ENCODE results near the gene KRT73. TPM values are rescaled to one million over a fixed set of nuclear protein-coding genes. Genes with fewer than 3 reads are reported as not detected.

KRT73 gene
- not detected for total RNA-seq

GRCh38 chr12:52618216-52618615 is at the start of gene KRT73:
Gene KRT73 (minus strand): TSS chr12:52618559. CDS start chr12:52618524, 35 bp downstream.
- ATAC-seq: no peak
- no peak for DNase-seq (ENCODE audit: low spot score)
- intact Hi-C loops (cut with DNase I): no loop called here

GRCh38 chr12:52667931-52668330 is 49.6 kb upstream of the KRT73 start:
- DNase-seq (ENCODE audit: low spot score) (no peak), ATAC-seq (no peak)
- intact Hi-C loops (cut with DNase I): no loop called here

DNA sequence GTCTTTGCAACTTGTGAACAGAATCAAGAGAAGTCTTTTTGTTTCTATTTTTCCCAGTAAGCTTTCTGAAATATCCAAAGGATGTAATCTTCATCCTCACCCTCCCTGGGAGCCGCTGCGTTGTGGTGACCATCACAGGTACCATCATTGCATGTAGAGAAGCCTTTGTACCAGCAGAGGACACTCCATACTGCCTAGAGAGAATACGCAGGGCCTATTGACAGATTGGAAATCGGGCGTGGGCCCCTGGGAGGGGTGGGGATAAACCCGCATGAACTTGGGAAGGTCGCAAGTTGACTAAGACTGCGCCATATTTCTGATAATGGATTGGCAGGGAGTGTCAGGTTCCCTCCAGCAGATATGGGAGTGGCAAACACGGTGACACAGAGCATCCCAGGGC is 49.1 kb upstream of the KRT73 start:
- intact Hi-C loops (cut with DNase I): no loop called here
- DNase-seq (ENCODE audit: low spot score) (no peak), ATAC-seq (no peak)

DNA sequence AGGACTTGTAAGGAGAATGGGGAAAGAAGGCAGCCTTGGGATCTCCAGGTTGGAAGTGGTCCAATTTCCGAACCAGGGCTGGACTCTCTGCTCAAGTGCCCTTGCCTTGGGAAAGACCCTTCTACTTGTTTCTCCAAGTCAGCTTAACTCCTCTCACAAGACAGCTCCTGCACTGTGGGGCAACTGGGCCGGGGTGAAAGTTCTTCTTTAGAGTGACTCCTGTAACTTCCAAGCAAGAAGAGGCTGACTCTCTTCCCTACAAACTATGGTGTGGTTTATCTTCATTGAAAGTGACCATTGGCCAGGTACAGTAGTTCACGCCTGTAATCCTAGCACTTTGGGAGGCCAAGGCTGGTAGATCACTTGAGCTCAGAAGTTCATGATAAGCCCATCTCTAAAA is 48.1 kb upstream of the KRT73 start:
- intact Hi-C loops (cut with DNase I): no loop called here

GRCh38 chr12:52663420-52663819 is 45.1 kb upstream of the KRT73 start:
- no peak for DNase-seq (ENCODE audit: low spot score)
- ATAC-seq: no peak
- intact Hi-C loops (cut with DNase I): no loop called here

More for the DNA sequence above, 48.1 kb upstream of the KRT73 start:
- DNase-seq (ENCODE audit: low spot score) (no peak), ATAC-seq (no peak)

- no peak for DNase-seq (ENCODE audit: low spot score)
- ATAC-seq: no peak
- intact Hi-C loops (cut with DNase I): no loop called here
Observed at GRCh38 chr12:52662918-52663229, 44.5 kb upstream of the KRT73 start.

- intact Hi-C loops (cut with DNase I): no loop called here
- ATAC-seq (no peak), DNase-seq (ENCODE audit: low spot score) (no peak)
Observed at GRCh38 chr12:52662093-52662917, 43.9 kb upstream of the KRT73 start.

- intact Hi-C loops (cut with DNase I): no loop called here
- DNase-seq (ENCODE audit: low spot score): no peak
- no peak for ATAC-seq
Observed at GRCh38 chr12:52661668-52662067, 43.3 kb upstream of the KRT73 start.

DNA sequence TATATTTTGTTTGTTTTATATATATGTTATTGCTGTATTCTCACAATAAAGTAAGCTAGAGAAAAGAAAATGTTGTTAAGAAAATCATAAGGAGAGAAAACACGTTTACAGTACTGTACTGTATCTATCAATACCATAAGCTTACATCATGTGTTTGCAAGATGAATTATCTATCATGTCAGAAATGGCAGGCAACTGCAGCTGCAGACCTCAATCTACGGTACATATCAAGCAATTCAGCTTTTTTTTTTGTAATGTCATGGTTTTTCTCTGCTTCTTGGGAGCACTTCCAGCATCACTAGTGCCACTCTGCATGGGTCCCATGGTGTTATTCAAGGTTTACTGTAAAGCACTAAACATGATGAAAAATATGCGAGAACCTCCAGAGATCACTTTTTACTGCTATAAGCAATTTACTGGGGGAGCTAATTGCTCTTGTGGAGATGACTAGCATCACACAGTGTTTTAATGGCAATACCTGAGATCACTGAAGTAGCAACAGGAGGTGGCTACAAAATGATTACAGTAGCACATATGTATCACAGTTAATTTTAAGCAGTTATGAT is 42.7 kb upstream of the KRT73 start:
- ATAC-seq (no peak), DNase-seq (ENCODE audit: low spot score) (no peak)
- intact Hi-C loops (cut with DNase I): no loop called here

DNA sequence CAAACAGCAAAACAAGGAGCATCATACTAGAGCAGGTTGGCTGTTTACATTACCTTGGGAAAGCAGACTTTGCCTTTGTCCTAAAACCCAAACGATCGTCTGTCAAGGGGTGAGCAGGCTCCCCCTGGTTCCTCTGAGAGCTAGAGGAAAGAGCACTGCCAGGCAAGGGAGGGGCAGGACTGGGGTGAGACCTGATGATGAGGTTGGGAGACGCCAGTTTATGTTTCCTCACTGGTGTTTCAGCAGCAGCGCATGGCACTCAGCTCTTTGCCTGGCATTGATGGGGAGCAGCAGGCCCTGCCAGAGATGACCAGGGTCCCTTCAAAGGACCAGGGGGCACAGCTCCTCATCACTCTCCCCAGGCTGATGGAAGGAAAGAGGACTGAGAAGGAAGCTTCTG is 41.6 kb upstream of the KRT73 start:
- ATAC-seq (no peak), DNase-seq (ENCODE audit: low spot score) (no peak)
- intact Hi-C loops (cut with DNase I): no loop called here

DNA sequence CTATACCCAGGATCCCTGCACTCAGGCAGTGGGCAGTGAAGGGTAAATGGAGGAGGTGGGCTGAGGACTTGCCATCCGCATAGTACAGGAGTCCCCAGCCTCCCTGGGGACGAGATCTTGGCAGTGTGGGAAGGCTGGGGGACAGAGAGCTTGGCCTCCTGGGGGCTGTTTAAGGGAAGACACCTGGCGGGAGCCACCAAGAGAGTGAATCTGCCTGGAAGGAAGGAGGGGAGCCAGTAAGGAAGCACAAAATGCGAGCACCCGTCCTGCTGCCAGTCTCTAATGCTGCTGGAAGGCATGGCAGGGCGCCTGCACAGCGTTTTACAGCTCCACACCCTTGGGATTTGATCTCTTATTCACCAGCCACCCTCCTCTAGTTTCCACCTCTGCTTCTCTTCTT is 41.0 kb upstream of the KRT73 start:
- ATAC-seq (no peak), DNase-seq (ENCODE audit: low spot score) (no peak)
- intact Hi-C loops (cut with DNase I): no loop called here

GRCh38 chr12:52658196-52658595 is 39.8 kb upstream of the KRT73 start:
- intact Hi-C loops (cut with DNase I): no loop called here
- ATAC-seq (no peak), DNase-seq (ENCODE audit: low spot score) (no peak)

- DNase-seq (ENCODE audit: low spot score) (no peak), ATAC-seq (no peak)
- intact Hi-C loops (cut with DNase I): no loop called here
Observed at GRCh38 chr12:52657250-52657902, 39.0 kb upstream of the KRT73 start.

- no peak for ATAC-seq
- no peak for DNase-seq (ENCODE audit: low spot score)
- intact Hi-C loops (cut with DNase I): no loop called here
Observed at GRCh38 chr12:52656616-52657015, 38.3 kb upstream of the KRT73 start.

GRCh38 chr12:52655720-52656124 is 37.4 kb upstream of the KRT73 start:
- ATAC-seq (no peak), DNase-seq (ENCODE audit: low spot score) (no peak)
- intact Hi-C loops (cut with DNase I): no loop called here

GRCh38 chr12:52655251-52655650 is 36.9 kb upstream of the KRT73 start:
- DNase-seq (ENCODE audit: low spot score) (no peak), ATAC-seq (no peak)
- intact Hi-C loops (cut with DNase I): no loop called here

GRCh38 chr12:52651726-52652261 is 33.4 kb upstream of the KRT73 start, which contains the start of gene KRT2:
Gene KRT2 (minus strand): TSS chr12:52652211. CDS start chr12:52652142, 69 bp downstream.
- DNase-seq (ENCODE audit: low spot score) (no peak), ATAC-seq (no peak)
- intact Hi-C loops (cut with DNase I): no loop called here

DNA sequence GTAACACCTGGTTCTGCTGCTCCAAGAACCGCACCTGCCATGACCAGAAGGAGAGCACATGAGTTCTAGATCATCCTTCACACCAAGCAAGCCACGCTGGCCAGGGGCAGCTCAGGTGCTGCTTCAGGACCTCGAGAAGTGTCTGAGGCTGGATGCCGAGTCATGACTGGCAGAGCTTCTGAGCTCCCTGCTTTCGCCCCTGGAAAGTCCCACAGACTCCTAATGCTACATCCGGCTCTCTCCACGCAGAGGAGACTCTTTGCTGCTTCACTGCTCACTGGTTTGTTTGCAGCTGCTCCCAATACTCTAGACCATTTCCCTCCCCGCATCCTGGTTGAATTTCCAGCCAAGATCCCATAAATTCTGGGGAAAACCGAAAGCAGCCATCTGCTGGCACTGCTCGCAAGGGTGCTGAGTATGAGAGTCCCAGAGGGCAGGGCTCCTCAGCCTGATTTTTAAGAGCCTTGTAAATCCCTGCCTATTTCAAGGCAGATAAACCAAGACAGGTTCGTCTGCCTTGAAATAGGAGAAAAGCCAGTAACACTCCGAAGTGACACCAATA is 32.2 kb upstream of the KRT73 start:
- no peak for DNase-seq (ENCODE audit: low spot score)
- ATAC-seq: no peak
- intact Hi-C loops (cut with DNase I): no loop called here

- ATAC-seq (no peak), DNase-seq (ENCODE audit: low spot score) (no peak)
- intact Hi-C loops (cut with DNase I): no loop called here
Observed at GRCh38 chr12:52649066-52649465, 30.7 kb upstream of the KRT73 start.

GRCh38 chr12:52648012-52648550 is 29.7 kb upstream of the KRT73 start:
- intact Hi-C loops (cut with DNase I): no loop called here
- no peak for DNase-seq (ENCODE audit: low spot score)
- no peak for ATAC-seq
